CD1c-positive myeloid dendritic cell (primary cell): ENCODE data around the gene ZNF618.
A peak's percentile ranks its signal among the peaks of the same experiment; 100 is the strongest.
"Not testable (repeated sequence)": the region's sequence is repeated elsewhere in the genome, so short reads cannot be mapped to it uniquely, and the experiment has no call there.

ENCODE experiments used
- DNase-seq: peaks from one replicate; pipeline ENCODE4 v3.0.0-alpha.2; 2016; ENCODE audit errors: extremely low spot score

The ZNF618 gene

DNA sequence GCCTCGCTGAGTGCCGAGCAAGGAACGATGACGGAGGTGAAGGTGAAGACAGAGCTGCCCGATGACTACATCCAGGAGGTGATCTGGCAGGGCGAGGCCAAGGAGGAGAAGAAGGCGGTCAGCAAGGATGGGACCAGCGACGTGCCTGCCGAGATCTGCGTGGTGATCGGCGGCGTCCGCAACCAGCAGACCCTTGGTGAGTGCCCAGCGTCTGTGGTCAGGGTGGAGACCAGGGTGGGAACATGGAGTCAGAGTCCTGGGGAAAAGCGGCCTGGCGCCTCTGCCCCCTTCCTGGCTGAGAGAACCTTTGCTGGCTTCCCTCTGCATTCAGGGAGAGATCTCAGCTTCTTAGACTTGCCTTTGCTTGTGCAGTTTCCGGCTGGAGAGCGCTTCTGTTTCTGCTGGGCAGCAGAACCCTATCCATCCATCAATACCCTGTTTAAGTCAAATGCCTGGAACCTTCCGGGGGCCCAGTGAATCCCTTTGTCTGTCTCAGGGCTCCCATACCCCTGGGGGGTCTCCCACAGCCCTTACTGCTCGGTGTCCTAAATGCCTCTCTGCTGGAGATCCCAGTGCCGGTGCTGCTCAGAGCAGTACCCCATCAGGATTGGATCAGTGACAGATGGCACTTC is 112.4 kb downstream of the ZNF618 start:
- DNase-seq = no peak

DNA sequence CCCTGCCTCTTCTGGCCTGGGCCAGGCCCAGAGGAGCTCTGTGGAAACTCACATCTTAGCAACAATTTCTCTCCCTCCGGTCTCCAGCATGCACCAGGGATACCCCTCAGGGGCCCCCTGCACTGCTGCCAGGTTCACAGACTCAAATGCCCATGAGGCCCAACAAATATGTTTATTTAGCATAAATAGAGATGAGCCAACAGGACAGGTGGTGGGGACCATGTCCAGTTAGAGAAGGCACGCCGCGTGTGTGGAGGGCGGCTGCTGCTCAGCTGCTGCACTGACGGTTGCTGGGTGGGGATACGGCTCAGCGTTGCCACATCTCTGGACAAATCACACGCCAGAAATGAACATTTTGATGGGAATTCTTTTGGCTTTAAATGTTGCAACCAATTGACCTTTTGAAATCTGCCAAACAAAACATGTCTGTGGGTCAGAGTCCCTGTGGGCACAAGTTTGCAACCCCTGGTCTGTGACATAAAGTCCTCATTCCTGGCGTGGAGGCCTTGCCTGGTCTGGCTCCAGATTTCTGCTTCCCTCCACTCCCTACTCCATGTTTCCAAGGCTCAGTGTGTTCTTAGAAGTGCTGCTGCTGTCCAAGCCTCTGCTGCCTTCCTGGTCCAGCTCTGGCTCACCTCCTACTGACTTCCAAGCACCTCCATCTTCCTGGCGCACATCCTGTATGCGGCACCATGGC is 113.1 kb downstream of the ZNF618 start:
- no peak for DNase-seq

- no peak for DNase-seq
Observed at GRCh38 chr9:113989714-113990569, 113.8 kb downstream of the ZNF618 start.

GRCh38 chr9:113990570-113990907 is 114.4 kb downstream of the ZNF618 start:
- no peak for DNase-seq

GRCh38 chr9:113990975-113991471 is 114.9 kb downstream of the ZNF618 start:
- DNase-seq = no peak

DNA sequence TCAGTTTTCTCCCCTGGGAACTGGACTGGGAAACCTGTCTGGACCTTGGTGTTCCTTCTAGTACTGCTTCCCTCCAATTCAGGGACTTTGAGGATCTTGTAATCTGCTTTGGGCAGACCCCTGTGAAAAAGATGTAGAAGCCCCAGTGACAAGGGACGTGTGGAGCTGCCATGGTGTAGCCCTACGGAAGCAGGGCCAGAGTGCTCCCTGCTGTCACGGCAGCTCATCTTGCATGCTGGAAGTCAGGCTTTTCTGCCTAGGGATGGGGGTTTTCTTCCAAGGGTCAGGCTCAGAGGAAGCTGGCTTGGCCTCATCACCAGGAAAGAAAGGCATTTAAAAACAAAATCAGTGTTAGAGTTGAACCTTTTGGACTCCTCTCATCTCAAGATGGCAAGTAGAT is 115.6 kb downstream of the ZNF618 start:
- no peak for DNase-seq

- DNase-seq = peak; percentile 11
Observed at GRCh38 chr9:113992276-113992951, 116.3 kb downstream of the ZNF618 start.

- peak; percentile 46 for DNase-seq
Observed at GRCh38 chr9:113992994-113993393, 116.9 kb downstream of the ZNF618 start.

- peak; percentile 67 for DNase-seq
Observed at GRCh38 chr9:113993838-113994540, 117.9 kb downstream of the ZNF618 start.

DNA sequence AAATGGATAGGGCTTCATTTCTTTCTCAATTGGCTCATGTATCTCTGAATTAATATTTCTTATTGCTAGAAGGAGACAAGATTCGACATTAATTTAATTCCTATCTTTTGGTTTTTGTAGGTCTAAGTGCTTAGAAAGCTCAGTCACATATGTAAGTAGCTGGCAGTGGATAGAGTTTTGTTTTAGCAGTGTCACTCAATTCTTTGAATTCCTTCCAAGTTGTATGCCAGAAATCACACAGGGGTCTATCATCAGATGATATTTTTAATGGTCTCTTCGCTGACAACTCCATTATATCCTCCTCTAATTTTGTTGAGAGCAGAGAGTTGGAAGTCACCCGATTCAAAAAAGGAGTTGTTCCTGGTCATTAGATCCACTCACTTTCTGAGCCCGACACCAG is 119.3 kb downstream of the ZNF618 start:
- DNase-seq = no peak

DNA sequence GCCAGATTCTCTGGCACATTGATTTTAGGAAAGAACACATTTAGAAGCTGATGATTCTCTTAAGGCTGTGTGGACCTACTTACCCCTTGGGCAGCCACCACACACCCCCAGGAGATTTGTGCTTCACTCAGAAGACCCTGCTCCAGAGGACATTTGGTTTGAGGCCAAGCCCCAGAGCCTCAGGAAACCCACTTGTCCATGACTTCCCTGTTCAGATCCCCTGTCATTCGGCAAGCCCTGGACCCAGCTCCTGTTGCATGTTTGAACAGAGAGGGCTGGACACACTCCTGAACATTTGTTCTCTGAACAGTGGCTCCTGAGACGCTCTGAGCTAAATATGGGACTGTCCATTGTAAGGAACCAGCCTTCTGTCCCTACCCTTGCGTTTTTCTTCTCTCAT is 119.9 kb downstream of the ZNF618 start:
- DNase-seq = no peak

DNA sequence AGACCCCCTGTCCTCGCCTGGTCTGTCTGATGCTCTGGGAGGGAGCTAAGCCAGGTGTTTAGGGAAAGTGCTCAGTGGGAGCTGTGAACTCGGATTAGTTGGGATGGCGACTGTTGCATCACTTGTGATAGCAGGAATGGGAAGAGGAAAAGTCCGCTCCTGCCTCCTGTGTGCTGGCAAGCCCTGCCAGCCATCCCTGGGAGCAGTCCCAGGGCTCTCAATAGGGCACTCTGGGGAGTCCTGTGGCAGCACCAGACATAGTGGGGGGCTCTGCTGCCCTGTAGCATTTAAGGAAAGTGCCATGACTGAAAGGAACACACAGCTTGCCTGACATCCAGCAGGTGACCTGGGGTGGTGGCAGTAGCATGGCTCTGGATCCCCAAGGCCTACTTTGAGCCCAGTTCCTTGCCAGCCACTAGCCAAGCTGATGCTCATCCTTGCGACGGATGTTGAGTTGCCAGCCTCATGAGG is 120.5 kb downstream of the ZNF618 start:
- DNase-seq = no peak

- DNase-seq = not testable (repeated sequence)
Observed at GRCh38 chr9:113997064-113997463, 121.0 kb downstream of the ZNF618 start.

DNA sequence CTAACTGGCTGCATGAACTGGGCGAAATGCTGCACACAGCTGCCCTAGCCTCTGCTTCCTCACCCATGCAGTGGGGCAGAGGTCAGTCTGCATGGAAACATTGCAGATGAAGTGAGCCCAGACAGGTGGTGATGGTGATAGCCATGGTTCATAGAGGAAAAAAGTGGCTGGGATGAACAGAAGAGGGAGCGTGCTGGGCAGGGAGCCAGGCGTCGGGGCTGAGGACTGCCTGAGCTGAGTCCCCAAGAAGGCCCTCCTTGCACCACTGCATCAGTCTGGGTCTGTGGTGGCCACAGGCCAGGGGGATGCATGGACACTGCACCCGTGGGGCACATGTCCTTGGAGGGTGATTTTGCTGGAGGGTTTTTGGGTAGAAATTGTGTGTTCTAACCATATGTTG is 121.5 kb downstream of the ZNF618 start:
- no peak for DNase-seq

GRCh38 chr9:113998114-113998513 is 122.0 kb downstream of the ZNF618 start:
- no peak for DNase-seq

GRCh38 chr9:113998525-113999255 is 122.6 kb downstream of the ZNF618 start:
- DNase-seq = no peak

GRCh38 chr9:113999256-114000062 is 123.3 kb downstream of the ZNF618 start:
- peak; percentile 8 for DNase-seq

DNA sequence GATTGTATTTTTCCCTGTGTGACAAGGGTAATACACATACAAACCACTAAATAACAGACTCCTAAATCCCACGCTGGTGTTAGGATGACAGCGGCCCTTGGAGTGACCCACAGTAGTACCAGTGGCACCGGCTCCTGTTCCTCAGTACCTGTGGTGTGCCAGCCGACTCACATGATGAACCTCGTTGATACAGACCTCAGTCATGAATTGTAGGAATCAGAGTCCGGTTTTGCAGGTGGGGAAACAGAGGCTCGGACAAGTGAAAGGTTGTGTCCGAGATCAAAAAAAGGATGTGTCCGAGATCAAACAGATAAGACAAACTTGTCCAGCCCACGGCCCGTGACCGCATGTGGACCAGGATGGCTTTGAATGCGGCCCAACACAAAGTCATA is 124.0 kb downstream of the ZNF618 start:
- no peak for DNase-seq

DNA sequence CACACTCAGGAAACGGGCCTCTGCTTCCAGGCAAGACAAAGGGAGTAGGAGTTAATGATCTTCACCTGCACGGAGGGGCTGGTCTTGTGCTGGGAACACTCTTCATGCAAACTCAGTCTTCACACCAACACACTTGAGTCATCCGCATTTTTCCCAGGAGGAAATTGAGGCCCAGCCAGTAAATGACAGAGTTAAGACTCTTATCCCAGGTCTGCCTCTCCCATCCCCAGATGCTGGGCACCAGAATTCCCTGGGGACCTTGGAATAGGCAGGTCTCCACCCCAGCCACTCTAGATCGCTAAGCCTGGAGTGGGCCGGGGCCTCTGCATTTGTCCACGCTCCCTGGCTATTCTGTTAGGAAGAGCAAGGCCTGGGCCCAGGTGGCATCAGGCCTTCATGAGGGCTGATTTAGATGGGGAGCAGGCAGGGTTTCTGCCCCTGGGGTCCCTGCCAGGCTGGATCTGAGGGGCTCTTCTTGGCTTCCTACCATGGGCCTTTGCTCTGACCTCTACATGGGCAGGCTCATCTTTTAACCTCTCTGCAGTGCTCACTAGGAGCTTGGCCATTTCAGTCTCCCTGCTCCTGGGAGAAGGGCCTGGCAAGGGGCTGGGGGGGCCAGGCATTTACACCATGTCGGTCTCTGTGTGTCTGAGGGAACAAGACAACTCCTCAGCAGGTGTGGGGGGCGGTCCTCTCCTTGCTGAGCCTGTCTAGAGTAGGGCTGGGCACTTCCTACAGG is 124.7 kb downstream of the ZNF618 start:
- DNase-seq = no peak
